ENCODE measurements around the gene POLE2.
A peak's percentile ranks its signal among the peaks of the same experiment; 100 is the strongest.
"Not testable (repeated sequence)": the region's sequence is repeated elsewhere in the genome, so short reads cannot be mapped to it uniquely, and the experiment has no call there.

Gene POLE2

GRCh38 chr14:49673586-49673985 is 14.4 kb downstream of the POLE2 start:
- Histone ChIP-seq H3K9ac (ENCODE audit: low read length in 5 of 5) (no peak overlapping the region), H3K9me3 (ENCODE audit: control insufficient read depth in 5 of 5, low read length in 5 of 5) (no peaks in the 10 kb centered on the region), H3K4me1 (ENCODE audit: control insufficient read depth in 5 of 5, insufficient read depth in 5 of 5, low read length in 5 of 5) (no peaks in the 10 kb centered on the region), H3K4me3 (ENCODE audit: low read depth in 1 of 5, low read length in 5 of 5) (no peak overlapping the region), H3K27me3 (ENCODE audit: control insufficient read depth in 5 of 5, insufficient read depth in 4 of 5, low read length in 5 of 5) (no peaks in the 10 kb centered on the region), H3K27ac (ENCODE audit: low read depth, low read length) (no peak overlapping the region), H3K36me3 (ENCODE audit: control insufficient read depth in 5 of 5, insufficient read depth in 5 of 5, low read length in 5 of 5) (peaks cover 0 to 2% (median 0%) of the 10 kb centered on the region in 5 donors)

GRCh38 chr14:49670475-49670874 is 17.5 kb downstream of the POLE2 start:
- no peak overlapping the region for H3K4me3 ChIP-seq (ENCODE audit: low read depth in 1 of 5, low read length in 5 of 5)
- no peak overlapping the region for H3K9ac ChIP-seq (ENCODE audit: low read length in 5 of 5)
- H3K4me1 ChIP-seq (ENCODE audit: control insufficient read depth in 5 of 5, insufficient read depth in 5 of 5, low read length in 5 of 5), result no peaks in the 10 kb centered on the region
- H3K36me3 ChIP-seq (ENCODE audit: control insufficient read depth in 5 of 5, insufficient read depth in 5 of 5, low read length in 5 of 5), result no peaks in the 10 kb centered on the region
- no peaks in the 10 kb centered on the region for H3K27me3 ChIP-seq (ENCODE audit: control insufficient read depth in 5 of 5, insufficient read depth in 4 of 5, low read length in 5 of 5)
- H3K9me3 ChIP-seq (ENCODE audit: control insufficient read depth in 5 of 5, low read length in 5 of 5), result no peaks in the 10 kb centered on the region
- no peak overlapping the region for H3K27ac ChIP-seq (ENCODE audit: low read depth, low read length)

GRCh38 chr14:49659526-49660455 is 28.2 kb downstream of the POLE2 start:
- Histone ChIP-seq H3K27me3 (ENCODE audit: control insufficient read depth in 5 of 5, insufficient read depth in 4 of 5, low read length in 5 of 5) (no peaks in the 10 kb centered on the region), H3K4me3 (ENCODE audit: low read depth in 1 of 5, low read length in 5 of 5) (no peak overlapping the region), H3K9me3 (ENCODE audit: control insufficient read depth in 5 of 5, low read length in 5 of 5) (no peaks in the 10 kb centered on the region), H3K4me1 (ENCODE audit: control insufficient read depth in 5 of 5, insufficient read depth in 5 of 5, low read length in 5 of 5) (no peaks in the 10 kb centered on the region), H3K27ac (ENCODE audit: low read depth, low read length) (no peak overlapping the region), H3K36me3 (ENCODE audit: control insufficient read depth in 5 of 5, insufficient read depth in 5 of 5, low read length in 5 of 5) (no peaks in the 10 kb centered on the region), H3K9ac (ENCODE audit: low read length in 5 of 5) (no peak overlapping the region)

- H3K4me1 ChIP-seq (ENCODE audit: control insufficient read depth in 5 of 5, insufficient read depth in 5 of 5, low read length in 5 of 5); H3K9me3 ChIP-seq (ENCODE audit: control insufficient read depth in 5 of 5, low read length in 5 of 5); H3K27ac ChIP-seq (ENCODE audit: low read depth, low read length); H3K27me3 ChIP-seq (ENCODE audit: control insufficient read depth in 5 of 5, insufficient read depth in 4 of 5, low read length in 5 of 5); H3K36me3 ChIP-seq (ENCODE audit: control insufficient read depth in 5 of 5, insufficient read depth in 5 of 5, low read length in 5 of 5); H3K4me3 ChIP-seq (ENCODE audit: low read depth in 1 of 5, low read length in 5 of 5); H3K9ac ChIP-seq (ENCODE audit: low read length in 5 of 5): not testable (repeated sequence)
These were observed 30.5 kb downstream of the POLE2 start for GRCh38 chr14:49657500-49657899.

GRCh38 chr14:49654511-49654910 is 33.5 kb downstream of the POLE2 start:
- Histone ChIP-seq H3K36me3 (ENCODE audit: control insufficient read depth in 5 of 5, insufficient read depth in 5 of 5, low read length in 5 of 5) (no peaks in the 10 kb centered on the region), H3K4me1 (ENCODE audit: control insufficient read depth in 5 of 5, insufficient read depth in 5 of 5, low read length in 5 of 5) (no peaks in the 10 kb centered on the region), H3K27ac (ENCODE audit: low read depth, low read length) (no peak overlapping the region), H3K4me3 (ENCODE audit: low read depth in 1 of 5, low read length in 5 of 5) (no peak overlapping the region), H3K9me3 (ENCODE audit: control insufficient read depth in 5 of 5, low read length in 5 of 5) (no peaks in the 10 kb centered on the region), H3K27me3 (ENCODE audit: control insufficient read depth in 5 of 5, insufficient read depth in 4 of 5, low read length in 5 of 5) (no peaks in the 10 kb centered on the region), H3K9ac (ENCODE audit: low read length in 5 of 5) (no peak overlapping the region)

GRCh38 chr14:49653508-49653907 is 34.5 kb downstream of the POLE2 start:
- H3K36me3 ChIP-seq (ENCODE audit: control insufficient read depth in 5 of 5, insufficient read depth in 5 of 5, low read length in 5 of 5), result no peaks in the 10 kb centered on the region
- H3K4me1 ChIP-seq (ENCODE audit: control insufficient read depth in 5 of 5, insufficient read depth in 5 of 5, low read length in 5 of 5), result no peaks in the 10 kb centered on the region
- H3K9ac ChIP-seq (ENCODE audit: low read length in 5 of 5), result no peak overlapping the region
- H3K4me3 ChIP-seq (ENCODE audit: low read depth in 1 of 5, low read length in 5 of 5), result no peak overlapping the region
- no peaks in the 10 kb centered on the region for H3K27me3 ChIP-seq (ENCODE audit: control insufficient read depth in 5 of 5, insufficient read depth in 4 of 5, low read length in 5 of 5)
- no peak overlapping the region for H3K27ac ChIP-seq (ENCODE audit: low read depth, low read length)
- no peaks in the 10 kb centered on the region for H3K9me3 ChIP-seq (ENCODE audit: control insufficient read depth in 5 of 5, low read length in 5 of 5)

- no peaks in the 10 kb centered on the region for H3K9me3 ChIP-seq (ENCODE audit: control insufficient read depth in 5 of 5, low read length in 5 of 5)
- peak overlapping the region in 2 of 5 donors; percentile 22 to 35 for H3K9ac ChIP-seq (ENCODE audit: low read length in 5 of 5)
- H3K36me3 ChIP-seq (ENCODE audit: control insufficient read depth in 5 of 5, insufficient read depth in 5 of 5, low read length in 5 of 5), result peaks cover 0 to 9% (median 3%) of the 10 kb centered on the region in 5 donors
- H3K27me3 ChIP-seq (ENCODE audit: control insufficient read depth in 5 of 5, insufficient read depth in 4 of 5, low read length in 5 of 5), result no peaks in the 10 kb centered on the region
- H3K27ac ChIP-seq (ENCODE audit: low read depth, low read length), result no peak overlapping the region
- peaks cover 0 to 6% (median 0%) of the 10 kb centered on the region in 5 donors for H3K4me1 ChIP-seq (ENCODE audit: control insufficient read depth in 5 of 5, insufficient read depth in 5 of 5, low read length in 5 of 5)
- no peak overlapping the region for H3K4me3 ChIP-seq (ENCODE audit: low read depth in 1 of 5, low read length in 5 of 5)
These were observed 45.9 kb downstream of the POLE2 start for GRCh38 chr14:49642163-49642562.

GRCh38 chr14:49641697-49642129 is 46.3 kb downstream of the POLE2 start:
- H3K4me3 ChIP-seq (ENCODE audit: low read depth in 1 of 5, low read length in 5 of 5), result no peak overlapping the region
- peaks cover 0 to 8% (median 0%) of the 10 kb centered on the region in 5 donors for H3K4me1 ChIP-seq (ENCODE audit: control insufficient read depth in 5 of 5, insufficient read depth in 5 of 5, low read length in 5 of 5)
- no peaks in the 10 kb centered on the region for H3K27me3 ChIP-seq (ENCODE audit: control insufficient read depth in 5 of 5, insufficient read depth in 4 of 5, low read length in 5 of 5)
- no peaks in the 10 kb centered on the region for H3K9me3 ChIP-seq (ENCODE audit: control insufficient read depth in 5 of 5, low read length in 5 of 5)
- H3K36me3 ChIP-seq (ENCODE audit: control insufficient read depth in 5 of 5, insufficient read depth in 5 of 5, low read length in 5 of 5), result peaks cover 0 to 9% (median 3%) of the 10 kb centered on the region in 5 donors
- peak overlapping the region in 2 of 5 donors; percentile 22 to 35 for H3K9ac ChIP-seq (ENCODE audit: low read length in 5 of 5)
- no peak overlapping the region for H3K27ac ChIP-seq (ENCODE audit: low read depth, low read length)

GRCh38 chr14:49640540-49641417 is 47.2 kb downstream of the POLE2 start:
- Histone ChIP-seq H3K4me3 (ENCODE audit: low read depth in 1 of 5, low read length in 5 of 5) (no peak overlapping the region), H3K36me3 (ENCODE audit: control insufficient read depth in 5 of 5, insufficient read depth in 5 of 5, low read length in 5 of 5) (peaks cover 0 to 9% (median 3%) of the 10 kb centered on the region in 5 donors), H3K27me3 (ENCODE audit: control insufficient read depth in 5 of 5, insufficient read depth in 4 of 5, low read length in 5 of 5) (no peaks in the 10 kb centered on the region), H3K4me1 (ENCODE audit: control insufficient read depth in 5 of 5, insufficient read depth in 5 of 5, low read length in 5 of 5) (peaks cover 0 to 17% (median 5%) of the 10 kb centered on the region in 5 donors), H3K27ac (ENCODE audit: low read depth, low read length) (no peak overlapping the region), H3K9ac (ENCODE audit: low read length in 5 of 5) (no peak overlapping the region), H3K9me3 (ENCODE audit: control insufficient read depth in 5 of 5, low read length in 5 of 5) (no peaks in the 10 kb centered on the region)

Data from subcutaneous abdominal adipose tissue (tissue), 5 donors.